ENCODE measurements around the gene IGFBP7.

Gene IGFBP7

DNA sequence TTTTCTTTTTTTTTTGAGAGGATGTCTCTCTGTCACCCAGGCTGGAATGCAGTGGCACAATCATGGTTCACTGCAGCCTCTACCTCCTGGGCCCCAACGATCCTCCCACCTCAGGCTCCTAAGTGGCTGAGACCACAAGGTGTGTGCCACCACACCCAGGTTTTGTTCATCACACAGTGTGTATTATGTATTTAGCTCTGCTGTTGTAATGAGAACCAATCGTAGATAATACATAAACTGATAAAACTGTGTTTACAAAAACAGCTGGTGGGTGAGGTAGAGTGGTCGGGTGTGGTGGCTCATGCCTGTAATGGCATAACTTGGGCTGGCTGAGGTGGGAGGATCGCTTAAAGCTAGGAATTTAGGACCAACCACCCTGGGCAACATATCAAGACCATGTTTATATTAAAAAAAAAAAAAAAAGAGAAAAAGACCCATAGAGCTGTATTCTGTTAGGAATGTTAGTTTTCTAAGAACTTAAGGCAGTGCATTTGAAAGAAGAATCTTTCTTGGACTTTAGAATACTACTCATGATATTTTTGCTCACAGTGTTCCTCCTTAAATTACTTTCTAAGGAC, 96.6 kb downstream of the IGFBP7 start:
- TF ChIP-seq, protein P1, sequence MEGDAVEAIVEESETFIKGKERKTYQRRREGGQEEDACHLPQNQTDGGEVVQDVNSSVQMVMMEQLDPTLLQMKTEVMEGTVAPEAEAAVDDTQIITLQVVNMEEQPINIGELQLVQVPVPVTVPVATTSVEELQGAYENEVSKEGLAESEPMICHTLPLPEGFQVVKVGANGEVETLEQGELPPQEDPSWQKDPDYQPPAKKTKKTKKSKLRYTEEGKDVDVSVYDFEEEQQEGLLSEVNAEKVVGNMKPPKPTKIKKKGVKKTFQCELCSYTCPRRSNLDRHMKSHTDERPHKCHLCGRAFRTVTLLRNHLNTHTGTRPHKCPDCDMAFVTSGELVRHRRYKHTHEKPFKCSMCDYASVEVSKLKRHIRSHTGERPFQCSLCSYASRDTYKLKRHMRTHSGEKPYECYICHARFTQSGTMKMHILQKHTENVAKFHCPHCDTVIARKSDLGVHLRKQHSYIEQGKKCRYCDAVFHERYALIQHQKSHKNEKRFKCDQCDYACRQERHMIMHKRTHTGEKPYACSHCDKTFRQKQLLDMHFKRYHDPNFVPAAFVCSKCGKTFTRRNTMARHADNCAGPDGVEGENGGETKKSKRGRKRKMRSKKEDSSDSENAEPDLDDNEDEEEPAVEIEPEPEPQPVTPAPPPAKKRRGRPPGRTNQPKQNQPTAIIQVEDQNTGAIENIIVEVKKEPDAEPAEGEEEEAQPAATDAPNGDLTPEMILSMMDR (IDR thresholded peaks at IDR 0.05; ENCODE audit: insufficient read depth, low read length, missing control alignments), result no peak
- POLR2A ChIA-PET, result interaction anchor here (0.8 kb wide), 1 partner anchor 10 kb away, joined by 3 read pairs; no protein-coding TSS in a partner anchor
- H3K4me3 ChIP-seq (ENCODE audit: low read depth, low read length), result no peak overlapping the region
- CTCF ChIA-PET, result interaction anchor here (1.7 kb wide), 1 partner anchor 8 kb away, joined by 4 read pairs; no protein-coding TSS in a partner anchor
- DNase-seq (ENCODE audit: low read depth, low spot score), result no peak

DNA sequence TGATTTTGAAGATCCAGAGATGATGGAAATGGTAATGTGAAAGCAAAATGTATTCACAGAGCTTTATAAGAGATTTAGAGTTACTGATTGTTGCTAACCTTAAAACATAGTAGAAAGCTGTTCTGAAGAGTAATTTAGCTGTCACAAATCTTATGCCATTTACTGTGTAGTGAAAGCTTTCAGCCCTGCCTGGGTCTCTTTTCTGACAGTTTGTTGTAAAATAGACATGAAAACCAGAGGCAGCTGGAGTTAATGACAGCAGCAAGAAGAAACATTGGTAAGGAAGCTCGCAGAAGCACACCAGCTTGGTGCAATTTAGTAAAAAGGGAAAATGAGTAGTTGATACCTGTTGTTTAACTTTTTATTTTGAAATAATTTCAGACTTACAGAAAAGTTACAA, 110.4 kb downstream of the IGFBP7 start:
- no peak for DNase-seq (ENCODE audit: low read depth, low spot score)
- ChIA-PET CTCF (interaction anchor here (0.9 kb wide), 1 partner anchor 12 kb away, joined by 3 read pairs; no protein-coding TSS in a partner anchor), POLR2A (no interaction called here)
- TF ChIP-seq, protein P1 (IDR thresholded peaks at IDR 0.05; ENCODE audit: insufficient read depth, low read length, missing control alignments), result no peak
- no peak overlapping the region for H3K4me3 ChIP-seq (ENCODE audit: low read depth, low read length)

DNA sequence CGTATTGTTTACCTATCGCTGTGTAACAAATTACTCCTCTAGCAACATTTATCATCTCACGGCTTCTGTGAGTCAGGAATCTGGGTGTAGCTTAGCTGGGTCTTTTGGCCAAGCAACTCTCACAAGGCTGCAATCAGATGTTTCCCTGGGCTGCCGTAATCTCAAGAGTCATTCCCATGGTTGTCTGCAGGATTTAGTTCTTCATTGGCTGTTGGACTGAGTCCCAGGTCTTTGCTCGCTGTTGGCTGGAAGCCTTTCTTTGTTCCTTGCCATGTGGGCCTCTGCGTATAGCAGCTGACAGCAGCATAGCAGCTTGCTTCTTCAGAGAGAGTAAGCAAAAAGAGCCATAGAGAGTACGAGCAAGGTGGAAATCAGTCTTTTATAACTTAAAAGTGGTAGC, 114.7 kb downstream of the IGFBP7 start:
- DNase-seq (ENCODE audit: low read depth, low spot score), result no peak
- TF ChIP-seq, protein P1 (IDR thresholded peaks at IDR 0.05; ENCODE audit: insufficient read depth, low read length, missing control alignments), result no peak
- CTCF ChIA-PET, result interaction anchor here (1.1 kb wide), 1 partner anchor 12 kb away, joined by 3 read pairs; no protein-coding TSS in a partner anchor
- no peak overlapping the region for H3K4me3 ChIP-seq (ENCODE audit: low read depth, low read length)
- POLR2A ChIA-PET, result no interaction called here

DNA sequence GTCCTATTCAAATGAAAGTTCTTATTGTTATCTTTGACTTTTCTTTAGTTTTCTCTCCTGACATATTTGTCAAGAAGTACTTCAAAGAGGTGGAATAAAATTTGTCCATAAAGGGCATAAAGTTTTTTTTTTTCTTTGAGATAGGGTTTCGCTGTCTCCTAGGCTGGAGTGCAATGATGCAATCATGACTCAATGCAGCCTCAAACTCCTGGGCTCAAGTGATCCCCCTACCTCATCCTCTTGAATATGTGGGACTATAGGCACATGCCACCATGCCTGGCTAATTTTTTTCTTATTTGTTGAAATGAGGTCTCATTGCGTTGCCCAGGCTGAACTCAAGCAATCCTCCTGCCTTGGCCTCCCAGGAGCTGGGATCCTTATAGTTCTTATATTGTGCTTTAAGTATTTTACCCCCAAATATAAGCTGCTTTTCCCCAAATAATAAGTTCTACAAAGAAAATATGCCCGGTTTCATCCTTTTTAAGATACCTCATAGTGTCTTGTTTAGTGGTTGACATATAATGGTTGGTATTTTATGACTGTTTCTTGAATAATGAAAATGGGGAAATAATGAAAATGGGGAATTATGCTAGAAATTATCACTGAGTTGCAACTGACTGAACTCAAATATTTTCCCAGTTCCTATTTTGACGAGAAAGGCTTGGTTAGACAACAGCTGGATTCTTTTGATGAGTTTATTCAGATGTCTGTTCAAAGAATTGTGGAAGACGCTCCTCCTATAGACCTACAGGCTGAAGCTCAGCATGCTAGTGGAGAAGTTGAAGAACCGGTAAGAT, 119.9 kb downstream of the IGFBP7 start:
- no peak for DNase-seq (ENCODE audit: low read depth, low spot score)
- ChIA-PET CTCF (interaction anchor here (0.6 to 1.3 kb wide), 2 partner anchors 8 to 527 kb away, joined by 3 read pairs; no protein-coding TSS in a partner anchor), POLR2A (no interaction called here)

GRCh38 chr4:56986952-56987351, 123.2 kb downstream of the IGFBP7 start:
- ChIA-PET CTCF (interaction anchor here (2.5 kb wide), 1 partner anchor 8 kb away, joined by 8 read pairs; the partner anchor contains the start of gene POLR2B), POLR2A (no interaction called here)
- H3K4me3 ChIP-seq (ENCODE audit: low read depth, low read length), result no peak overlapping the region
- DNase-seq (ENCODE audit: low read depth, low spot score), result no peak
- TF ChIP-seq, protein P1 (IDR thresholded peaks at IDR 0.05; ENCODE audit: insufficient read depth, low read length, missing control alignments), result no peak

More for the DNA sequence above, 119.9 kb downstream of the IGFBP7 start:
- no peak overlapping the region for H3K4me3 ChIP-seq (ENCODE audit: low read depth, low read length)
- TF ChIP-seq, protein P1 (IDR thresholded peaks at IDR 0.05; ENCODE audit: insufficient read depth, low read length, missing control alignments), result no peak

GRCh38 chr4:56986192-56986591, 124.0 kb downstream of the IGFBP7 start:
- no peak for DNase-seq (ENCODE audit: low read depth, low spot score)
- ChIA-PET CTCF (no interaction called here), POLR2A (no interaction called here)
- H3K4me3 ChIP-seq (ENCODE audit: low read depth, low read length), result no peak overlapping the region
- TF ChIP-seq, protein P1 (IDR thresholded peaks at IDR 0.05; ENCODE audit: insufficient read depth, low read length, missing control alignments), result no peak

All from AG04449 (cell line).